ENCODE data around the gene BACE2. TPM values are rescaled to one million over a fixed set of nuclear protein-coding genes. Genes with fewer than 3 reads are reported as not detected.

BACE2 gene
- total RNA-seq, 1 experiment from 2014 or later, result 40.8 TPM

DNA sequence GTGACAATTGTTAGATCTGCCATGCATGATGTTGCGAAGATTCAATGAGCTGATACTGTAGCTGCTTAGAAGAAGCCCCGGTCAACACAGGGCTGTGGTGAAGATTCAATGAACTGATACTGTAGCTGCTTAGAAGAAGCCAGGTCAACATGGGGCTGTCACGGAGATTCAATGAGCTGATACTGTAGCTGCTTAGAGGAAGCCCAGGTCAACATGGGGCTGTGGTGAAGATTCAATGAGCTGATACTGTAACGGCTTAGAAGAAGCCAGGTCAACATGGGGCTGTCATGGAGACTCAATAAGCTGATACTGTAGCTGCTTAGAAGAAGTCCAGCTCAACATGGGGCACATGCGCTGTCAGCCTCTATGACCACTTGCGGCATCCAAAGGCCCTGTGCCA, 18.8 kb upstream of the BACE2 start:
- intact Hi-C loops (cut with micrococcal nuclease; ENCODE audit: unreplicated experiment), result no loop called here
- H3K36me3 ChIP-seq (ENCODE audit: low read depth), result no peaks in the 10 kb centered on the region
- BruUV-seq (replicated peaks), result no TSS peak
- CTCF ChIA-PET, result no interaction called here
- no peak for DNase-seq
- H2AFZ ChIP-seq, result no peak overlapping the region
- H3K79me2 ChIP-seq (ENCODE audit: low read depth), result no peaks in the 10 kb centered on the region
- no peaks in the 10 kb centered on the region for H3K4me1 ChIP-seq (replicated peaks; ENCODE audit: insufficient read depth)
- no peak overlapping the region for H3K4me3 ChIP-seq
- no peak overlapping the region for H3K4me2 ChIP-seq
- no peaks in the 10 kb centered on the region for H3K9me3 ChIP-seq (ENCODE audit: insufficient read depth, low read depth)
- H3F3A ChIP-seq (ENCODE audit: insufficient read depth, low read depth), result no peaks in the 10 kb centered on the region
- H3K9me2 ChIP-seq (ENCODE audit: insufficient read depth), result no peaks in the 10 kb centered on the region
- POLR2A ChIA-PET (ENCODE audit: unreplicated experiment), result no interaction called here
- no peaks in the 10 kb centered on the region for H4K20me1 ChIP-seq (ENCODE audit: insufficient read depth)
- TF ChIP-seq EZH2 (IDR thresholded peaks at IDR 0.05; ENCODE audit: low read depth), result no peak
- TF ChIP-seq, protein P1, sequence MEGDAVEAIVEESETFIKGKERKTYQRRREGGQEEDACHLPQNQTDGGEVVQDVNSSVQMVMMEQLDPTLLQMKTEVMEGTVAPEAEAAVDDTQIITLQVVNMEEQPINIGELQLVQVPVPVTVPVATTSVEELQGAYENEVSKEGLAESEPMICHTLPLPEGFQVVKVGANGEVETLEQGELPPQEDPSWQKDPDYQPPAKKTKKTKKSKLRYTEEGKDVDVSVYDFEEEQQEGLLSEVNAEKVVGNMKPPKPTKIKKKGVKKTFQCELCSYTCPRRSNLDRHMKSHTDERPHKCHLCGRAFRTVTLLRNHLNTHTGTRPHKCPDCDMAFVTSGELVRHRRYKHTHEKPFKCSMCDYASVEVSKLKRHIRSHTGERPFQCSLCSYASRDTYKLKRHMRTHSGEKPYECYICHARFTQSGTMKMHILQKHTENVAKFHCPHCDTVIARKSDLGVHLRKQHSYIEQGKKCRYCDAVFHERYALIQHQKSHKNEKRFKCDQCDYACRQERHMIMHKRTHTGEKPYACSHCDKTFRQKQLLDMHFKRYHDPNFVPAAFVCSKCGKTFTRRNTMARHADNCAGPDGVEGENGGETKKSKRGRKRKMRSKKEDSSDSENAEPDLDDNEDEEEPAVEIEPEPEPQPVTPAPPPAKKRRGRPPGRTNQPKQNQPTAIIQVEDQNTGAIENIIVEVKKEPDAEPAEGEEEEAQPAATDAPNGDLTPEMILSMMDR (conservative IDR thresholded peaks at IDR 0.05), result no peak
- H3K27me3 ChIP-seq (ENCODE audit: insufficient read depth, low read depth), result no peaks in the 10 kb centered on the region; the same call in 1 of the 2 replicates
- no peak overlapping the region for H3K27ac ChIP-seq

DNA sequence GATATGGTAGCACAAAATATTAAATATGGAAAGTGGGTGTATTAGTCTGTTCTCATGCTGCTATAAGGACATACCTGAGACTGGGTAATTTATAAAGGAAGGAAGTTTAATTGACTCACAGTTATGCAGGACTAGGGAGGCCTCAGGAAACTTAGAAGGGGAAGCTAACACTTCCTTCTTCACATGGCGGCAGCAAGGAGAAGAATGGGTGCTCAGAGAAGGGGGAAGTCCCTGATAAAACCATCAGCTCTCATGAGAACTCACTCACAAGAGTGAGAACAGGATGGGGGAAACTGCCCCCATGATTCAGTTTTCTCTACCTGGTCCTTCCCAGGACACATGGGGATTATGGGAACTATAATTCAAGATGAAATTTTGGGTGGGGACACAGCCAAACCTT, 15.8 kb upstream of the BACE2 start:
- H3K27ac ChIP-seq, result no peak overlapping the region
- no peak overlapping the region for H2AFZ ChIP-seq
- H3K36me3 ChIP-seq (ENCODE audit: low read depth), result no peaks in the 10 kb centered on the region
- TF ChIP-seq EZH2 (IDR thresholded peaks at IDR 0.05; ENCODE audit: low read depth), result no peak
- TF ChIP-seq, protein P1 (conservative IDR thresholded peaks at IDR 0.05), result no peak
- H3K9me2 ChIP-seq (ENCODE audit: insufficient read depth), result no peaks in the 10 kb centered on the region
- H3K9me3 ChIP-seq (ENCODE audit: insufficient read depth, low read depth), result no peaks in the 10 kb centered on the region
- DNase-seq, result no peak
- no peak overlapping the region for H3K4me2 ChIP-seq
- H3K27me3 ChIP-seq (ENCODE audit: insufficient read depth, low read depth), result no peaks in the 10 kb centered on the region
- no peaks in the 10 kb centered on the region for H3K79me2 ChIP-seq (ENCODE audit: low read depth)
- BruUV-seq (replicated peaks), result no TSS peak
- no peaks in the 10 kb centered on the region for H3K4me1 ChIP-seq (replicated peaks; ENCODE audit: insufficient read depth)
- ChIA-PET POLR2A (ENCODE audit: unreplicated experiment) (no interaction called here), CTCF (no interaction called here)
- H3K4me3 ChIP-seq, result no peak overlapping the region
- no peaks in the 10 kb centered on the region for H4K20me1 ChIP-seq (ENCODE audit: insufficient read depth)
- H3F3A ChIP-seq (ENCODE audit: insufficient read depth, low read depth), result no peaks in the 10 kb centered on the region
- intact Hi-C loops (cut with micrococcal nuclease; ENCODE audit: unreplicated experiment), result no loop called here

DNA sequence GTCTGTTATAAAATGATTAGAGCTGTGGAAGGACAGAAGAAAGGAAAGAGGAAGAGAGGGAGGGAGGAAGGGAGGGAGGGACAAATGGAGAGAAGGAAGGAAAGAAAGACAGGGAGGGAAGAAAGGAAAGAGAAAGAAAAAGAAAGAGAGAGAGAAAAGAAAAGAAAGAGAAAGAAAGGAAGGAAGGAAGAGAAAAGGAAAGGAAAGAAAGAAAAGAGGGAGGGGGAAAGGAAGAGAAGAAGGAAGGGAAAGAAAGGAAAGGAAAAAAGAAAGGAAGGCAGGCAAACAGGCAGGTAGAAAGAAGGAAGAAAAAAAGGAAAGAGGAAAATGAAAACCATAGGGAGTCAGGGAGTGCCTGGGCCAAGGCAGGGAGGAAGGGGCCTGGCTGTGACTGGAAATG, 14.5 kb upstream of the BACE2 start:
- Histone ChIP-seq H3K36me3 (ENCODE audit: low read depth) (no peaks in the 10 kb centered on the region), H3K9me2 (ENCODE audit: insufficient read depth) (no peaks in the 10 kb centered on the region), H3K9me3 (ENCODE audit: insufficient read depth, low read depth) (no peaks in the 10 kb centered on the region), H3K27ac (no peak overlapping the region), H3K79me2 (ENCODE audit: low read depth) (no peaks in the 10 kb centered on the region), H3K4me1 (replicated peaks; ENCODE audit: insufficient read depth) (no peaks in the 10 kb centered on the region), H3K4me3 (no peak overlapping the region), H2AFZ (no peak overlapping the region), H3K27me3 (ENCODE audit: insufficient read depth, low read depth) (no peaks in the 10 kb centered on the region), H4K20me1 (ENCODE audit: insufficient read depth) (no peaks in the 10 kb centered on the region), H3F3A (ENCODE audit: insufficient read depth, low read depth) (no peaks in the 10 kb centered on the region), H3K4me2 (no peak overlapping the region)
- POLR2A ChIA-PET (ENCODE audit: unreplicated experiment), result no interaction called here
- DNase-seq, result no peak
- TF ChIP-seq, protein P1 (conservative IDR thresholded peaks at IDR 0.05), result no peak
- no peak for TF ChIP-seq EZH2 (IDR thresholded peaks at IDR 0.05; ENCODE audit: low read depth)
- CTCF ChIA-PET, result no interaction called here
- no TSS peak for BruUV-seq (replicated peaks)
- intact Hi-C loops (cut with micrococcal nuclease; ENCODE audit: unreplicated experiment), result no loop called here
